MM.1S (cell line): Measurements from ENCODE around the gene FBXO34.

Experiments used
- EZH2 ChIP-seq: fragments of 300-600 bp; sonication (generic); optimal IDR thresholded peaks from 2 replicates; pipeline ENCODE3; 2017; ENCODE audit warnings: low read depth, mild to moderate bottlenecking, antibody characterized with exemption, low read length, mixed read lengths
- EZH2phosphoT487 ChIP-seq: fragments of 300-600 bp; sonication (generic); IDR thresholded peaks from 2 replicates; pipeline ENCODE4 v1.6.1; 2018; ENCODE audit warnings: antibody characterized with exemption, low read length
- TF ChIP-seq, protein P1 (sequence below): fragments of 300-600 bp; sonication (generic); IDR thresholded peaks from 2 replicates; pipeline ENCODE4 v1.5.1; 2016; ENCODE audit warnings: antibody characterized with exemption, low read length, mixed read lengths

- TF ChIP-seq, protein P1, sequence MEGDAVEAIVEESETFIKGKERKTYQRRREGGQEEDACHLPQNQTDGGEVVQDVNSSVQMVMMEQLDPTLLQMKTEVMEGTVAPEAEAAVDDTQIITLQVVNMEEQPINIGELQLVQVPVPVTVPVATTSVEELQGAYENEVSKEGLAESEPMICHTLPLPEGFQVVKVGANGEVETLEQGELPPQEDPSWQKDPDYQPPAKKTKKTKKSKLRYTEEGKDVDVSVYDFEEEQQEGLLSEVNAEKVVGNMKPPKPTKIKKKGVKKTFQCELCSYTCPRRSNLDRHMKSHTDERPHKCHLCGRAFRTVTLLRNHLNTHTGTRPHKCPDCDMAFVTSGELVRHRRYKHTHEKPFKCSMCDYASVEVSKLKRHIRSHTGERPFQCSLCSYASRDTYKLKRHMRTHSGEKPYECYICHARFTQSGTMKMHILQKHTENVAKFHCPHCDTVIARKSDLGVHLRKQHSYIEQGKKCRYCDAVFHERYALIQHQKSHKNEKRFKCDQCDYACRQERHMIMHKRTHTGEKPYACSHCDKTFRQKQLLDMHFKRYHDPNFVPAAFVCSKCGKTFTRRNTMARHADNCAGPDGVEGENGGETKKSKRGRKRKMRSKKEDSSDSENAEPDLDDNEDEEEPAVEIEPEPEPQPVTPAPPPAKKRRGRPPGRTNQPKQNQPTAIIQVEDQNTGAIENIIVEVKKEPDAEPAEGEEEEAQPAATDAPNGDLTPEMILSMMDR: no peak
- TF ChIP-seq EZH2 (no peak), EZH2phosphoT487 (no peak)
Observed at GRCh38 chr14:55228261-55228660, 43.0 kb upstream of the FBXO34 start.
